Measurements from ENCODE around the gene C1orf216. TPM values are rescaled to one million over a fixed set of nuclear protein-coding genes. Genes with fewer than 3 reads are reported as not detected.

Gene C1orf216
- total RNA-seq, 1 experiment from 2014 or later = 26.1 TPM

- no TSS peak for BruUV-seq (replicated peaks)
- ChIA-PET CTCF (no interaction called here), POLR2A (ENCODE audit: low non-redundant PET) (no interaction called here)
- Histone ChIP-seq H3K27me3 (replicated peaks; ENCODE audit: insufficient read depth, low read depth, low read length, poor library complexity) (no peaks in the 10 kb centered on the region), H3K9me3 (ENCODE audit: low read depth, low read length, poor library complexity, severe bottlenecking) (no peaks in the 10 kb centered on the region), H3K4me1 (ENCODE audit: insufficient read depth, low read length, poor library complexity, severe bottlenecking) (peaks cover 5% of the 10 kb centered on the region), H3K27ac (ENCODE audit: low read depth, low read length, poor library complexity, severe bottlenecking) (no peak overlapping the region), H3K4me3 (ENCODE audit: low read depth, low read length, poor library complexity, severe bottlenecking) (no peak overlapping the region), H3K36me3 (ENCODE audit: insufficient read depth, low read length, poor library complexity, severe bottlenecking) (no peaks in the 10 kb centered on the region)
- intact Hi-C loops (cut with micrococcal nuclease; ENCODE audit: unreplicated experiment) = no loop called here
- TF ChIP-seq CTCF (conservative IDR thresholded peaks at IDR 0.05; ENCODE audit: low read depth, low read length) (no peak), EZH2 (IDR thresholded peaks at IDR 0.05; ENCODE audit: borderline replicate concordance, low read depth, low read length, poor library complexity, severe bottlenecking) (no peak)
- DNase-seq (ENCODE audit: low spot score) = no peak
These were observed 9.7 kb downstream of the C1orf216 start for GRCh38 chr1:35708952-35709351.

DNA sequence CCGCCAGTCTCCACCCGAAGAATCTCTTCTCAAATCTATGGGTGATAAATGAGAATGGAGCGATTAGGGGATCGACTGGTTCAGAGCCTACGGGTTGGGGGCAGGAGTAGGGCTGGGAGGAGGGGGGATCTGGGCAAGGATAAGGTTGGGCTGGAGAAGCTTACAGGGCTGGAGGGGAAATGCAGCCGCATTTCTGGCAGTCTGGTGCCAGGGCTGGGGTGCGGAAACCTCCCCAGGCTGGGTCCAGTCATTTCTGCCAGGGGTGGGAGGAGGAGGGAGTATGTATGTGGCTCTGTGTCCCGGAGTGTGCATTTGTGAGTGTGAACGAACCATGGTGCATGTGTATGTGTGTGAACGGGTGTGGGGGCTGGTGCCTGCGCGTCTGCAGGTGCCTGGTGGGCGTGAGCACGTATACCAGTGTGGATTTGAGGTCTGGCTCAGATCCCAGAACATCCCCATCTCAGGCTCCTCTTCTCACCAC lies 10.2 kb downstream of the C1orf216 start:
- CTCF ChIA-PET = no interaction called here

DNA sequence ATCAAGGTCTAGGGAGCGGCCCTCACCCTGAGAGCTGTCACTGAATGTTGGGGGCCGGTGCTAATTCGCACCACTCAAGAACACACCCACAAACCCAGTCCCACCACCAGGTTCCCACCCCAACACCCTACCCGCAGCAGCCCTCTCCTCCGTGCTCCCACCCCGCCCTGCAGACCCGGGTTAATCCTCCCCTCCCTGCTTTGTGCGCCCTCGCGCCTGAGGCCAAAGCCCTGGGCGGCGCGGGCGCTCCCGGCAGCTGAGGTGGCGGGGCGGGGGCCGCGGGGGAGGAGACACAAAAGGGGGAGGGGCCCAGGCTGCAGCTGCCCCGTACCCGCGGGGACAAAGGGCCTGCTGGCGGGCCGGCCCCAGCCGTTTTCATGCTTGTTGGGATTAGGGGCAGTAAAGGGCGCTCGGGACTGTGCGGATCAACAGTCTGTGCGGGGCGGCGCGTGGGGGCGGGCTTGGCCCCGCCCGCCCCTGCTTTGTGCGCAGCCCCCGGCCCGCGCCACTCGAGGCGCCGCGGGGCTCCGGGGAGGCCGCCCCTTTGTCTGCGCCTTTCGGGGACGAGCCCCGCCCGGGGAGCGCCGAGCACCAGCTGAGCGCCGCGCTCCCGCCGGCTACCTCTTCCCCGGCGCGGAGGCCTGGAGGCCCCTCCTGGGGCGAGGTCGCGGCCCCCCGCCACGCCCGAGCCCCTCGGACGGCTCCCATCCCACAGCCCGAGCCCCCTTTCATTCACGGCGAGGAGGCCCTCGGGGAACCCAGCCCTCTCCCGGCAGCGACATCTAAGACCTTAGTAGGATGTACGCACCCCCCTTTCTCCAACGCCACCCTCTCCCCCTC lies 10.9 kb downstream of the C1orf216 start:
- no peaks in the 10 kb centered on the region for H3K9me3 ChIP-seq (ENCODE audit: low read depth, low read length, poor library complexity, severe bottlenecking)
- H3K27me3 ChIP-seq (replicated peaks; ENCODE audit: insufficient read depth, low read depth, low read length, poor library complexity) = no peaks in the 10 kb centered on the region
- no peak for TF ChIP-seq CTCF (conservative IDR thresholded peaks at IDR 0.05; ENCODE audit: low read depth, low read length)
- TF ChIP-seq EZH2 (IDR thresholded peaks at IDR 0.05; ENCODE audit: borderline replicate concordance, low read depth, low read length, poor library complexity, severe bottlenecking) = no peak
- H3K4me3 ChIP-seq (ENCODE audit: low read depth, low read length, poor library complexity, severe bottlenecking) = peak overlapping the region; percentile 53
- ChIA-PET CTCF (no interaction called here), POLR2A (ENCODE audit: low non-redundant PET) (no interaction called here)
- H3K27ac ChIP-seq (ENCODE audit: low read depth, low read length, poor library complexity, severe bottlenecking) = no peak overlapping the region
- H3K4me1 ChIP-seq (ENCODE audit: insufficient read depth, low read length, poor library complexity, severe bottlenecking) = peaks cover 5% of the 10 kb centered on the region
- intact Hi-C loops (cut with micrococcal nuclease; ENCODE audit: unreplicated experiment) = no loop called here
- H3K36me3 ChIP-seq (ENCODE audit: insufficient read depth, low read length, poor library complexity, severe bottlenecking) = no peaks in the 10 kb centered on the region
- BruUV-seq (replicated peaks) = no TSS peak
- peak; percentile 54 for DNase-seq (ENCODE audit: low spot score)

More for the DNA sequence above, 10.2 kb downstream of the C1orf216 start:
- Histone ChIP-seq H3K36me3 (ENCODE audit: insufficient read depth, low read length, poor library complexity, severe bottlenecking) (no peaks in the 10 kb centered on the region), H3K4me1 (ENCODE audit: insufficient read depth, low read length, poor library complexity, severe bottlenecking) (peaks cover 5% of the 10 kb centered on the region), H3K9me3 (ENCODE audit: low read depth, low read length, poor library complexity, severe bottlenecking) (no peaks in the 10 kb centered on the region), H3K27ac (ENCODE audit: low read depth, low read length, poor library complexity, severe bottlenecking) (no peak overlapping the region), H3K27me3 (replicated peaks; ENCODE audit: insufficient read depth, low read depth, low read length, poor library complexity) (no peaks in the 10 kb centered on the region), H3K4me3 (ENCODE audit: low read depth, low read length, poor library complexity, severe bottlenecking) (peak overlapping the region; percentile 53)
- BruUV-seq (replicated peaks) = no TSS peak
- intact Hi-C loops (cut with micrococcal nuclease; ENCODE audit: unreplicated experiment) = no loop called here
- POLR2A ChIA-PET (ENCODE audit: low non-redundant PET) = no interaction called here
- TF ChIP-seq EZH2 (IDR thresholded peaks at IDR 0.05; ENCODE audit: borderline replicate concordance, low read depth, low read length, poor library complexity, severe bottlenecking) (no peak), CTCF (conservative IDR thresholded peaks at IDR 0.05; ENCODE audit: low read depth, low read length) (no peak)
- DNase-seq (ENCODE audit: low spot score) = peak; percentile 23

Data from A673 (cell line).